Measurements from ENCODE around the gene ROR2.

The ROR2 gene

GRCh38 chr9:91603932-91604331 is 346.1 kb downstream of the ROR2 start:
- DNase-seq, result no peak

GRCh38 chr9:91599564-91599963 is 350.5 kb downstream of the ROR2 start:
- DNase-seq, result no peak

- no peak for DNase-seq
Measured at GRCh38 chr9:91591627-91592026, 358.4 kb downstream of the ROR2 start.

DNA sequence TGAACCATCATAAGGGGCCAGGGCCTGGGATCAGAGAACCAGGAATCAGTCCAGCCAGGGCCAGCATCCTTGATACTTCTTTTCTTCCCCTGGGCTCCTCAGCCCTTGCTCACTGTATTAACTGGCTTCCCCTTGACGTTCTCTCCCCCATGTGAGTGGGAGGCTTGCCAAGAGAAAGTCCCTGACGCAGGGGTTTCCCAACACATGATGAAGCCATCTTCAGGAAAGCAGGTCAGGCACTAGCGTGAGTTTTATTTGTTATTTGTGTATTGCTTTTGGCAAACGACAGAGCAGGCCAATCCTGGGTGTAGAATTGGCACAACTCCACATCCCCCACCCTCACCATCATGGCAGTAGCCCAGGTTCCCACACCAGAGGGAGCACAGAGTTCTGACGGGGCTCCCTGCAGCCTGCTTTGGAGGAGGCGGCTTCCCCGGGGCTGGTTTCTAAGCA is 360.9 kb downstream of the ROR2 start:
- no peak for DNase-seq

- DNase-seq, result no peak
Measured at GRCh38 chr9:91586282-91586681, 363.7 kb downstream of the ROR2 start.

- DNase-seq, result no peak
Measured at GRCh38 chr9:91583966-91584365, 366.1 kb downstream of the ROR2 start.

- DNase-seq, result no peak
Measured at GRCh38 chr9:91583161-91583875, 366.7 kb downstream of the ROR2 start.

GRCh38 chr9:91582181-91582580 is 367.8 kb downstream of the ROR2 start:
- DNase-seq, result no peak

DNA sequence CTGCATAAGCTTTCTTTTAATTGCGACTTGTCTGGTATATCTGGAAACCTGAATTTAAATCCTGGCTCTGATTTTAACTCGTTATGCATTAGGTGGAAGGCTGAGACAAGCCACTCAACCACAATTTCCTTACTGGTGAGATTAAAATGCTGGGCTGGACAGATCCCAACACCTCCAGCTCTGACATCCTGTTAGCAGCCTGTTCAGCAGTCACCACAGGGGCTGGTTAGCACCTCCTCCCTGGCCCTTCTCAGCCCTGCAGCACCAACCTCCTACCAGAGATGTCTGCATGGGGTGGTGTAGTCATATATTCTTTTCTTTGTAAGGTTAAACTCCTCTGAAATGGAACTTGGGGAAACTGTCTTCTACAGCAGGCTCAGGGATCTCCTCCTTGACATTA is 369.9 kb downstream of the ROR2 start:
- no peak for DNase-seq

DNA sequence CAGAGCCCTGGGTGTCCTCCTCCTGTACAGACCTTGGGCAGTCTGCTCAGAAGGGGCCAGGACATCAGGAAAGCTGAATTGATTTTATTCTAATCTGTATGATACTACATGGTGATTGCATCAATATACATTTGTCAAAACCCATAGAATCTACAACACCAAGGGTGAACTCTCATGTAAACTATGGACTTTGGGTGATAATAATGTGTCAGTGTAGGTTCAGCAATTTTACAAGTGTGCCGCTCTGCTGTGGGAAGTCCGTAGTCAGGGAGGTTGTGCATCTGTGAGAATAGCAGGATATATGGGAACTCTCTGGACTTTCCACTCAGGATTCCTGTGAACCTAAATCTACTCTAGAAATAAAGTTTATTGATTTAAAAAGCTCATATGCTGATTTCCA is 371.1 kb downstream of the ROR2 start:
- no peak for DNase-seq

DNA sequence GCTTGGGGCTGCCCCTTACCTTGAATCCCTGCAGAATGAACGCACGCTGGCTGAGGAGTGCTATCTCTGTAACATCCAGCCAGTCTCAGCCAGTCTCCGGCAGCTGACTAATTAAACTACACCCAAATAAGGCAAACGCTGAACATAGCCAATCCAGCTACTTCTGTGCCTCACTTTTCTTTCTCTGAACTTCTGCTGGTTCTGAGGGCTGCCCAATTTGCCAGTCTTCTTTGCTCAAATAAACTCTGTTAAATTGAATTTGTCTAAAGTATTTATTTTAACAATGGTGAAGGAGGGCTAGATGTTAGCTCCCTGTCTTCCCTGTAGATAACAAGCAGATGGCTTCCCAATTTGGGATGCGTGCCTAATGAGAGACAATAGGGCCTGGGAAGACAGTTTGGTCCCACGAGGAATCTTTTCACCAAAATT is 372.4 kb downstream of the ROR2 start:
- DNase-seq, result no peak

DNA sequence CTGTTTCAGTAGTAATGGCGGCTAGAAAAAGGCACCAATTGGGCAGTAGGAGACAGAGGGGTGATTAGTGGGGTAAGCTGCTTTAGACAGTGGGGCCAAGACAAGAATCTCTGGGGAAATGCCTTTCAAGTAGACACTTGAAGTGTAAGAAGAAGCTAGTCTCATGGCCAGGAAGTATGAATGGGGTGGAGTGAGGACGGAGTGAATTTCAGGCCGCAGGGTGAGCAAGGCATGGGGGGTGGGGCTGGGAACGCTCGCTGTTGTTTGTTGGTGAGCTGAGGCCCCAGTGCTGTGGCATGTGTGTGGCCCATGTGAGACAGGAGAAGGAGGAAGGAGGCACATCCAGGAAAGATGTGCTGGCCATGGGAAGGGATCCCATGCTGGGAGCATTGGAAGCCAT is 377.2 kb downstream of the ROR2 start:
- DNase-seq, result no peak

DNA sequence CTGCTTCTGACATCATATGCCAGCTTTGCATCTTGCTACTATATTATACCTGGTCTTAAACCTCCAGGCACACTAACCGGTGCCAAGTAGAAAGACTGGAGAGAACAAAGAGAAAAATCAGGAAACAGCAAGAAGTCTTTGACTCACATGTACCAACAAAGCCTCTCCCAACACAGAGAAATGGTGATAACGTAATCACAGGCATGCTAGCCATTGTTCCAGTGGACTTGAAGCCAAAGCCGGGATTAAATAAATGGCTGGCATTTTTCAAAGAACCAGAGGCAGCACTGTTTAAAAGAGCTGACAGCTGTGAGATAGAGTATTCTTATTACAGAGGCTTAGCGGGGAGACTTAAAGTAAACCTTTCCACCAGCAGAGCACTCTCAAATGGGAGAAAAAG is 378.0 kb downstream of the ROR2 start:
- DNase-seq, result no peak

- DNase-seq, result no peak
Measured at GRCh38 chr9:91571036-91571435, 379.0 kb downstream of the ROR2 start.

DNA sequence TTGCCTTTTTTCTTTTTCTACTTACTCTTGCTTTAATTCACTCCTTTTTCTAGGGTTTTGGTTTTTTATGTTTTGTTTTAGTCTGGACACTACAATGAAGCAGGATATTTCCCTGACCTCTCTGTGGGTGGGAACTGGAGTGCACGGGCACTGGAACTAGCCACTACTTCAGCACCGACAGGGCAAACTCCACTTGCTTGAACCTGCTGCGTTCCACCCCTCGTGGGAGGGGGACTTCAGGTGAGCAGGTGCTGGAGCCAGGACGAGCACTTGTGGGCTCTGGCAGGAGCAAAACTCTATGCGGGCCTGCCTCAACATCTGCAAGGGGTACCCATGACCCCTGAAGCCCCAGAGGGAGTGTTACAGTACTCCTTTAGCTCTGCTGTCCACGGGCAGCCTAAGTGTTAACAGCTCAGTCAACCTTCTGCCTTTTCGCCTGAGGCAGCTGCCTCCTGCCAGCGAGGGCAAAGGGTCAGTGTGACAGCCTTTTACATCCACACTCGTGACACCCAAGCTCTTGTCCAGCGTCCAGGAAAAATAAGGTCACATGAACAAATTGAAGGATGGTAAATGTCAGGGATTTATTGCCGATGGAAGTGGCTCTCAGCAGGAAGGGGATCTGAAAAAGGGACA is 382.3 kb downstream of the ROR2 start:
- DNase-seq, result no peak

GRCh38 chr9:91564081-91564670 is 385.9 kb downstream of the ROR2 start:
- no peak for DNase-seq

DNA sequence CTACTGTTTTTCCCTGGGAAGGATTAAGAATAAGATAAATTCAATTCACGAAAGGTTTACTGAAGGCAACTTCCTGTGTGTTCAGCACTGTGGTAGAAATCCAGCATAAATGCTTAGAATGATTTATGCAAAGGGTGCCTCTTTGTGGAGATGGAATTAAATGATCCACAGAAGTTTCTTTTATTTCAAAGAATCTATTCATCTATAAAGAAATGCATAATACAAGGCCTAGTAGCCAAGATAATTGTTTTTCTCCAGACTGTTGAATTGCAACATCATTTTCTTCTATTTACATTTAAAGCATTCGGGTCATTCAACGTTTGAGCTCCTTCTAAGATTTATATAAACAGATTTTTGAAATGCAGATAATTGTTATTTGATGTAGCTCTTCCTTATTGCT is 387.6 kb downstream of the ROR2 start:
- DNase-seq, result no peak

- no peak for DNase-seq
Measured at GRCh38 chr9:91560301-91560700, 389.7 kb downstream of the ROR2 start.

GRCh38 chr9:91558879-91559278 is 391.1 kb downstream of the ROR2 start:
- no peak for DNase-seq

GRCh38 chr9:91558395-91558794 is 391.6 kb downstream of the ROR2 start:
- no peak for DNase-seq

DNA sequence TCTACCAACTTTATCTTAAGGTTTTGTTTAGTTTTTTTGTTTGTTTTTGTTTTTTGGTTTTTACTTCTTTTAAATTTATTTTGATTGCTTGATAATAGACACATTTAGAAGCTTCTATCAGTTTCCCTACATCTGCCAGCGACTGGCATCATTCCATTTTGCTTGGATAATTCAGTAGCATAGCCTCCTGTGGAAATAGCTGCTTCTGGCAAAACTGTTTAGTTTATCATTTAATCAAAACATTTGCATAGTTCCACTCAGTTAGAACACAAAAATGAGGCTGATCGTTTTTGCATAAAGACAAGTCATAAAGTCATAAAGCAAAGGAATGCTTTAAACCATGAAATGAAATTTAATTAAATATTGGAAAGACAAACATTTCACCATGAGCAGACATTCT is 392.7 kb downstream of the ROR2 start:
- no peak for DNase-seq

- no peak for DNase-seq
Measured at GRCh38 chr9:91555132-91555531, 394.9 kb downstream of the ROR2 start.

- no peak for DNase-seq
Measured at GRCh38 chr9:91549177-91549576, 400.9 kb downstream of the ROR2 start.

GRCh38 chr9:91547081-91547480 is 402.9 kb downstream of the ROR2 start:
- no peak for DNase-seq
